ENCODE results near the gene YES1.

The YES1 gene

GRCh38 chr18:839224-840022 lies 27.4 kb upstream of the YES1 start:
- H3K79me2 ChIP-seq (ENCODE audit: insufficient read depth, low read length): no peaks in the 10 kb centered on the region
- TF ChIP-seq EZH2 (IDR thresholded peaks at IDR 0.05; ENCODE audit: borderline replicate concordance, low read depth, low read length, severe bottlenecking) (no peak), CTCF (IDR thresholded peaks at IDR 0.05; ENCODE audit: borderline replicate concordance, extremely low read depth, low read length, poor library complexity, severe bottlenecking) (peak; percentile 97)
- DNase-seq (peak; percentile 90), ATAC-seq (ENCODE audit: insufficient read depth, low read depth) (peak; percentile 100)
- H3K27ac ChIP-seq (ENCODE audit: low read length): no peak overlapping the region
- no peaks in the 10 kb centered on the region for H3K36me3 ChIP-seq (ENCODE audit: insufficient read depth, low read length)
- H3K9me3 ChIP-seq (ENCODE audit: insufficient read depth, low read length, severe bottlenecking): no peaks in the 10 kb centered on the region
- peak overlapping the region; percentile 46; the same call in 1 of the 2 replicates for H3K4me2 ChIP-seq (ENCODE audit: insufficient read depth, low read length)
- H3K27me3 ChIP-seq (ENCODE audit: insufficient read depth, low read length, poor library complexity): no peaks in the 10 kb centered on the region
- H2AFZ ChIP-seq (ENCODE audit: low read depth, low read length): peak overlapping the region; percentile 69
- no peaks in the 10 kb centered on the region for H4K20me1 ChIP-seq (ENCODE audit: insufficient read depth, low read length)
- no peak overlapping the region for H3K4me3 ChIP-seq (ENCODE audit: low read depth in 1 of 2, low read length in 2 of 2)
- no peak overlapping the region for H3K9ac ChIP-seq (ENCODE audit: low read depth, low read length)
- H3K4me1 ChIP-seq (ENCODE audit: insufficient read depth, low read length): peaks cover 4% of the 10 kb centered on the region

GRCh38 chr18:837922-838321 lies 25.9 kb upstream of the YES1 start:
- no peaks in the 10 kb centered on the region for H4K20me1 ChIP-seq (ENCODE audit: insufficient read depth, low read length)
- H3K4me2 ChIP-seq (ENCODE audit: insufficient read depth, low read length): no peak overlapping the region
- no peak for ATAC-seq (ENCODE audit: insufficient read depth, low read depth)
- no peaks in the 10 kb centered on the region for H3K9me3 ChIP-seq (ENCODE audit: insufficient read depth, low read length, severe bottlenecking)
- TF ChIP-seq EZH2 (IDR thresholded peaks at IDR 0.05; ENCODE audit: borderline replicate concordance, low read depth, low read length, severe bottlenecking) (no peak), CTCF (IDR thresholded peaks at IDR 0.05; ENCODE audit: borderline replicate concordance, extremely low read depth, low read length, poor library complexity, severe bottlenecking) (no peak)
- no peaks in the 10 kb centered on the region for H3K79me2 ChIP-seq (ENCODE audit: insufficient read depth, low read length)
- H3K27ac ChIP-seq (ENCODE audit: low read length): no peak overlapping the region
- H3K4me1 ChIP-seq (ENCODE audit: insufficient read depth, low read length): peaks cover 4% of the 10 kb centered on the region
- no peaks in the 10 kb centered on the region for H3K36me3 ChIP-seq (ENCODE audit: insufficient read depth, low read length)
- no peak for DNase-seq
- no peak overlapping the region for H2AFZ ChIP-seq (ENCODE audit: low read depth, low read length)
- H3K4me3 ChIP-seq (ENCODE audit: low read depth in 1 of 2, low read length in 2 of 2): no peak overlapping the region
- no peaks in the 10 kb centered on the region for H3K27me3 ChIP-seq (ENCODE audit: insufficient read depth, low read length, poor library complexity)
- no peak overlapping the region for H3K9ac ChIP-seq (ENCODE audit: low read depth, low read length)

- no peak overlapping the region for H3K27ac ChIP-seq (ENCODE audit: low read length)
- H3K9me3 ChIP-seq (ENCODE audit: insufficient read depth, low read length, severe bottlenecking): no peaks in the 10 kb centered on the region
- H3K9ac ChIP-seq (ENCODE audit: low read depth, low read length): no peak overlapping the region
- ATAC-seq (ENCODE audit: insufficient read depth, low read depth) (no peak), DNase-seq (no peak)
- no peaks in the 10 kb centered on the region for H3K79me2 ChIP-seq (ENCODE audit: insufficient read depth, low read length)
- no peaks in the 10 kb centered on the region for H3K36me3 ChIP-seq (ENCODE audit: insufficient read depth, low read length)
- no peaks in the 10 kb centered on the region for H3K27me3 ChIP-seq (ENCODE audit: insufficient read depth, low read length, poor library complexity)
- TF ChIP-seq CTCF (IDR thresholded peaks at IDR 0.05; ENCODE audit: borderline replicate concordance, extremely low read depth, low read length, poor library complexity, severe bottlenecking) (no peak), EZH2 (IDR thresholded peaks at IDR 0.05; ENCODE audit: borderline replicate concordance, low read depth, low read length, severe bottlenecking) (no peak)
- H4K20me1 ChIP-seq (ENCODE audit: insufficient read depth, low read length): no peaks in the 10 kb centered on the region
- no peak overlapping the region for H3K4me3 ChIP-seq (ENCODE audit: low read depth in 1 of 2, low read length in 2 of 2)
- no peak overlapping the region for H3K4me2 ChIP-seq (ENCODE audit: insufficient read depth, low read length)
- H2AFZ ChIP-seq (ENCODE audit: low read depth, low read length): no peak overlapping the region
- H3K4me1 ChIP-seq (ENCODE audit: insufficient read depth, low read length): peaks cover 21% of the 10 kb centered on the region
These were observed 22.2 kb upstream of the YES1 start for GRCh38 chr18:834082-834720.

Data from DND-41 (cell line).